PC-3 (cell line): ENCODE measurements around the gene AUH.

Experiments
- CTCF ChIP-seq: fragments of 300-600 bp; sonication (generic); conservative IDR thresholded peaks from 2 replicates; pipeline ENCODE4 v1.5.1; 2017; ENCODE audit warnings: antibody characterized with exemption, low read depth, mild to moderate bottlenecking, low read length
- EZH2 ChIP-seq: fragments of 300-600 bp; sonication (generic); IDR thresholded peaks from one replicate; pipeline ENCODE4 v1.6.1; 2017; ENCODE audit warnings: antibody characterized with exemption, mild to moderate bottlenecking, low read length; ENCODE audit not compliant: unreplicated experiment

GRCh38 chr9:91303741-91304415 lies 57.8 kb downstream of the AUH start:
- TF ChIP-seq CTCF (no peak), EZH2 (no peak)
